Measurements from ENCODE around the gene APOA1.

GRCh38 chr11:116831790-116832349, 5.6 kb downstream of the APOA1 start:
- TF ChIP-seq CTCF (IDR thresholded peaks at IDR 0.05) (no peak), EZH2 (IDR thresholded peaks at IDR 0.05; ENCODE audit: borderline replicate concordance, insufficient read depth, low read depth, low read length, poor library complexity, severe bottlenecking) (no peak)
